ENCODE data around the gene TKT.
A peak's percentile ranks its signal among the peaks of the same experiment; 100 is the strongest.

GRCh38 chr3:53255423-53255774 lies 423 bp downstream of the TKT start:
- TF ChIP-seq CTCF (IDR thresholded peaks at IDR 0.05) (no peak), POLR2A (IDR thresholded peaks at IDR 0.05) (peak in 1 of 3 donors; percentile 4)
